Mesenchymal stem cell (in vitro differentiated cells and primary cell): Measurements from ENCODE around the gene NOL4L.

ENCODE experiments used
- DNase-seq: peaks from one replicate; pipeline ENCODE4 v3.0.0-alpha.2; 2013
- H2AFZ ChIP-seq: one replicate; pipeline ENCODE4 v1.6.1; 2013; ENCODE audit warnings: low read depth, mild to moderate bottlenecking, control low read depth, inconsistent platforms, low read length, moderate library complexity
- H2AK5ac ChIP-seq: 2 replicates; pipeline ENCODE4 v1.6.1; 2013; ENCODE audit warnings: low read length, moderate library complexity, mild to moderate bottlenecking, inconsistent platforms; ENCODE audit not compliant: severe bottlenecking
- H2BK120ac ChIP-seq: one replicate; pipeline ENCODE4 v1.6.1; 2013; ENCODE audit warnings: low read depth, mild to moderate bottlenecking, inconsistent platforms, low read length, moderate library complexity
- H2BK12ac ChIP-seq, 2 experiments: one replicate each; pipeline ENCODE4 v1.6.1; 2013; ENCODE audit warnings: inconsistent platforms in 2 of 2, low read length in 2 of 2, mild to moderate bottlenecking in 2 of 2, moderate library complexity in 2 of 2, control low read depth in 1 of 2
- H2BK15ac ChIP-seq: one replicate; pipeline ENCODE4 v1.6.1; 2013; ENCODE audit warnings: mild to moderate bottlenecking, low read depth, inconsistent platforms; ENCODE audit not compliant: poor library complexity, severe bottlenecking
- H2BK5ac ChIP-seq: 2 replicates; pipeline ENCODE4 v1.6.1; 2013; ENCODE audit warnings: low read depth, mild to moderate bottlenecking, low read length, control low read depth, inconsistent platforms; ENCODE audit not compliant: poor library complexity, severe bottlenecking
- H3K14ac ChIP-seq, 2 experiments: one replicate each; pipeline ENCODE4 v1.6.1; 2013; ENCODE audit warnings: inconsistent platforms in 2 of 2, low read length in 2 of 2, control low read depth in 1 of 2, mild to moderate bottlenecking in 1 of 2, moderate library complexity in 1 of 2
- H3K18ac ChIP-seq, 2 experiments: one replicate each; pipeline ENCODE4 v1.6.1; 2013; ENCODE audit warnings: inconsistent platforms in 2 of 2, low read length in 2 of 2, control low read depth in 1 of 2, low read depth in 1 of 2, mild to moderate bottlenecking in 1 of 2
- H3K23ac ChIP-seq, 2 experiments: one replicate each; pipeline ENCODE4 v1.6.1; 2013; ENCODE audit warnings: inconsistent platforms in 2 of 2, low read length in 2 of 2, mild to moderate bottlenecking in 2 of 2, moderate library complexity in 2 of 2, control low read depth in 1 of 2
- H3K27ac ChIP-seq: 2 replicates; pipeline ENCODE4 v1.5.1; 2013; ENCODE audit warnings: mild to moderate bottlenecking, moderate library complexity, low read length, control low read depth, inconsistent platforms; ENCODE audit not compliant: poor library complexity, severe bottlenecking
- H3K27me3 ChIP-seq, 2 experiments: 2 replicates each; pipeline versions ENCODE4 v1.6.1 to v1.7.0; 2013; ENCODE audit warnings: low read length in 2 of 2, mild to moderate bottlenecking in 2 of 2, moderate library complexity in 2 of 2, control low read depth in 1 of 2, inconsistent platforms in 1 of 2; ENCODE audit not compliant: control insufficient read depth in 1 of 2, insufficient read depth in 1 of 2
- H3K36me3 ChIP-seq, 2 experiments: 2 replicates each; pipeline versions ENCODE4 v1.6.1 to v1.7.0; 2013; ENCODE audit warnings: low read length in 2 of 2, control low read depth in 1 of 2, inconsistent platforms in 1 of 2, low read depth in 1 of 2, mild to moderate bottlenecking in 1 of 2; ENCODE audit not compliant: insufficient read depth in 2 of 2, control insufficient read depth in 1 of 2
- H3K4ac ChIP-seq, 2 experiments: one replicate each; pipeline ENCODE4 v1.6.1; 2013; ENCODE audit warnings: inconsistent platforms in 2 of 2, low read length in 2 of 2, mild to moderate bottlenecking in 2 of 2, moderate library complexity in 2 of 2, control low read depth in 1 of 2, low read depth in 1 of 2
- H3K4me1 ChIP-seq: 2 replicates; pipeline ENCODE4 v1.6.1; 2013; ENCODE audit warnings: low read depth, low read length, control low read depth; ENCODE audit not compliant: control insufficient read depth, insufficient read depth
- H3K4me2 ChIP-seq: 2 replicates; pipeline ENCODE4 v1.6.1; 2013; ENCODE audit warnings: low read length, mild to moderate bottlenecking, inconsistent platforms; ENCODE audit not compliant: poor library complexity, severe bottlenecking
- H3K4me3 ChIP-seq, 2 experiments: 2 replicates each; pipeline versions ENCODE4 v1.5.1 to v1.7.0; 2013; ENCODE audit warnings: low read length in 2 of 2, mild to moderate bottlenecking in 2 of 2, control low read depth in 1 of 2, low read depth in 1 of 2; ENCODE audit not compliant: insufficient read depth in 1 of 2
- H3K79me1 ChIP-seq: replicated peaks from 2 replicates; pipeline ENCODE4 v1.6.1; 2013; ENCODE audit warnings: mild to moderate bottlenecking, control low read depth, low read length, inconsistent platforms; ENCODE audit not compliant: poor library complexity, severe bottlenecking
- H3K9ac ChIP-seq: 2 replicates; pipeline ENCODE4 v1.7.0; 2013; ENCODE audit warnings: mild to moderate bottlenecking, low read length, moderate library complexity
- H3K9me3 ChIP-seq: 2 replicates; pipeline ENCODE4 v1.7.0; 2013; ENCODE audit warnings: mild to moderate bottlenecking, low read length; ENCODE audit not compliant: control insufficient read depth
- H4K8ac ChIP-seq: one replicate; pipeline ENCODE4 v1.6.1; 2013; ENCODE audit warnings: inconsistent platforms, mild to moderate bottlenecking, low read length, moderate library complexity
- H4K91ac ChIP-seq: one replicate; pipeline ENCODE4 v1.6.1; 2013; ENCODE audit warnings: mild to moderate bottlenecking, low read length, inconsistent platforms
- WGBS: methylation state at CpG from one replicate; pipeline ENCODE4 v1.1.7; 2013; ENCODE audit warnings: mixed read lengths; 5-methylcytosine and 5-hydroxymethylcytosine counted together

NOL4L gene

DNA sequence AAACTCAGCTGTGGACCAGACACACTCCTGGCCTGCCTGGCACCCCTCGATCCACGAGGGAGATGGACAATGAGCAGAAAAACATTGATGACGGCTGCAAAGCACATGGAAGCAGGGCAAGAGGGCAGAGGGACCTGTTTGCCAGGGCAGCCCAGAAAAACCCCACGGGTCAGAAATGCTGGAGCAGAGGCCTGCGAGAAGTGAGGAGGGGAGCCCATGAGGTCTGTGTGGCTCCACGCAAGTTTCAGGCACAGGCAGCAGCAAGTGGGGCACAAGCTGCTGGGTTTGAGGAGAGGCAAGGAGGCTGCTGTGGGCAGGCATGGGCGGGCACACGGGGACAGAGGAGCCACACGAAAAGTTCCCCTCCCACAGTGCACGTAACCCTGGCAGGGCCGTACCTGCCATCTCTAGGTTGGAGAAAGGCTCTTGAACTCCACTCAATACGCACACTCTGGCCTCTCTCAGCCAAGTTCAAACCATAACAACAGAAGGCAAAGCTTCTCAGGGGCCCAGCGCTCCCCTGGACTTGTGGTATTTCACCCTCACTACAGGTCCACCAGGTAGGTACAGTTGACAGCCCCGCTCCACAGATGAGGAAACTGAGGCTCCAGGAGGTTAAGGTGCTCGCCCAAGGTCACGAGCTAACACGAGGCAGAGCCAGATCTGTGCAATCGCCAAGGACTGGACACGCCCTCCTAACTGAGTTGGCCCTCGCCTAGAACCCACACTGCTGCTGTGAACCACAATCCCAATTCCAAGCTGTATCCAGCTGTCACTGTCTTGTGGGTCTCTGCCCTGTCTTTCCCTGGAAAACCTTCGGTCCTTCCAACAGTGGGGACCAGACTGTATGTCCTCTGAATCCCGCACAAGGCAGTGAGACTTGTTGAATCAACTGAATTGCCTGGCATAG lies 108.2 kb downstream of the NOL4L start:
- no peak overlapping the region for H2BK120ac ChIP-seq
- peaks cover 5 to 34% of the 10 kb centered on the region in 2 experiments for H3K36me3 ChIP-seq
- no peaks in the 10 kb centered on the region for H3K9me3 ChIP-seq
- H3K23ac ChIP-seq: no peak overlapping the region
- no peaks in the 10 kb centered on the region for H3K27me3 ChIP-seq
- no peak overlapping the region for H3K4me2 ChIP-seq
- H2BK5ac ChIP-seq: no peak overlapping the region
- no peak for DNase-seq
- H3K9ac ChIP-seq: peak overlapping the region; percentile 86
- no peak overlapping the region for H2AFZ ChIP-seq
- WGBS: 89% methylated on average over 22 of the region's 22 CpGs
- H3K14ac ChIP-seq: peak overlapping the region in 1 of 2 experiments; percentile 84
- H3K4ac ChIP-seq: peak overlapping the region in 1 of 2 experiments; percentile 75
- no peak overlapping the region for H3K4me3 ChIP-seq
- H3K27ac ChIP-seq: peak overlapping the region; percentile 97
- H3K18ac ChIP-seq: peak overlapping the region; percentile 20 to 91
- H4K8ac ChIP-seq: peak overlapping the region; percentile 13
- peaks cover 81% of the 10 kb centered on the region for H3K4me1 ChIP-seq
- H2BK12ac ChIP-seq: peak overlapping the region; percentile 26 to 44
- peak overlapping the region; percentile 57 for H2AK5ac ChIP-seq
- H3K79me1 ChIP-seq: no peaks in the 10 kb centered on the region
- H4K91ac ChIP-seq: no peak overlapping the region
- H2BK15ac ChIP-seq: no peak overlapping the region

DNA sequence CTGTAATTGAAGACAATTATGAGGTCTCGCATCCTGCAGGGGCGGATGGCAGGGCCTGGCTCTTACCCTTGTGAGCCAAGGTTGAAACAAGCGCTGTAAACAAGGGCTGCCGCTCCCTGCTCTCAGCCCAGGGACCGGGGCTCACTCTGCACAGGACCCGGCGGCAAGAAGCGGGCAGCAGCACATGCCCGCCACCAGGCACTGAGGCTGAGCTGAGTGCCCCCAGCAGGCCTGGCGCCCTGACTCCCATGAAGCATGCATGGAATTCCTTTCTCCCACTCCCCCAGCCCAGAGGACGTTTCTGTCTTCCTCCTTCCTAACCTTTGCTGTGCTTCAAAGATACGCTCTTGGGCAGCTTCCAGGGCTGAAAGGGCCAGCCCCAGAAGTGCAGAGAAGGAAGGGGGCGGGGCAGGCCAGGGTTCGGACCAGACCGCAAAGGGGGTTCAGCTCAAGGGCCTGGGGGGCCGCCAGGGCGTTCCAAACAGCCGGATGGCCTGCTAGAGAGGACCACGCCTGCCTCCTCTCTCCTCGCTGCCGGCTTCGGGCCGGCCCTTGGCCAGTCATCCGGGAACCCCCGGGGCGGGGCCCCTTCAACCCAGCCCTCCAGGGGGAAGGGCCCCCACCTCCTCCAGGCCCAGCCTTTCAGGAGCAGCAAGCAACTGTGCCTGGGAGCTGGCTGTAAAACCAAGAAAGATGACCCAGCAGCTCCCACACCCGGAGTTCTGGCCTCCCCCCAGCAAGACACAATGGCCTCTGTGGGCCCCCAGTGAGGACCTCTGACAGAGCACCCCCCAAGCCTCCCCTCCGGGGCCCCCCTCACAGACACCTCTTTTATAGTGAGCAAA lies 109.9 kb downstream of the NOL4L start:
- Histone ChIP-seq H2BK15ac (peak overlapping the region; percentile 69), H4K8ac (peak overlapping the region; percentile 80), H3K23ac (peak overlapping the region in 1 of 2 experiments; percentile 70), H3K4me1 (peaks cover 85% of the 10 kb centered on the region), H3K27me3 (no peaks in the 10 kb centered on the region), H3K18ac (peak overlapping the region; percentile 74 to 99), H3K14ac (peak overlapping the region in 1 of 2 experiments; percentile 57), H2AK5ac (peak overlapping the region; percentile 90), H2AFZ (no peak overlapping the region), H2BK120ac (peak overlapping the region; percentile 94), H3K4me3 (peak overlapping the region; percentile 40 to 80), H2BK5ac (peak overlapping the region; percentile 79), H3K36me3 (peaks cover 11 to 51% of the 10 kb centered on the region in 2 experiments), H3K4me2 (peak overlapping the region; percentile 74), H3K4ac (peak overlapping the region; percentile 82 to 96), H3K27ac (peak overlapping the region; percentile 97), H3K9me3 (no peaks in the 10 kb centered on the region), H4K91ac (peak overlapping the region; percentile 85), H2BK12ac (peak overlapping the region; percentile 88 to 95), H3K9ac (peak overlapping the region; percentile 86), H3K79me1 (no peaks in the 10 kb centered on the region)
- DNase-seq: peak; percentile 95
- WGBS: 2% methylated on average over 27 of the region's 28 CpGs

DNA sequence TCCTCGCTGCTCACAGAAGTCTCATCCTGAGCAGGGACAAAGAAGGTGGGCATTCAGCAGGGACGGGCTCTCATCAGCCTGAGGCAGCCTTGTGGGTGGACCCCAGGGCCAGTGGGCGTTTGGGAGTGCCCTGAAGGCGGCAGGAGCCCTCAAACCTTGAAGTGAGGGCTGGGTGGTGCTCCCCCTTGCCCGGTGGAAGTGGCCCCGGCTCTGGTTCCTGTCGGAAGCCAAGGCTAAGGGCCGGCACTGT lies 110.5 kb downstream of the NOL4L start:
- 10% methylated on average over 8 of the region's 8 CpGs for WGBS

More for the DNA sequence above, 110.5 kb downstream of the NOL4L start:
- H2BK120ac ChIP-seq: peak overlapping the region; percentile 90
- H3K4ac ChIP-seq: peak overlapping the region; percentile 82 to 96
- peak overlapping the region in 1 of 2 experiments; percentile 70 for H3K23ac ChIP-seq
- H3K4me2 ChIP-seq: peak overlapping the region; percentile 74
- H3K79me1 ChIP-seq: no peaks in the 10 kb centered on the region
- peaks cover 11 to 52% of the 10 kb centered on the region in 2 experiments for H3K36me3 ChIP-seq
- peak overlapping the region; percentile 90 for H2AK5ac ChIP-seq
- peak overlapping the region; percentile 74 to 99 for H3K18ac ChIP-seq
- peak overlapping the region; percentile 88 to 95 for H2BK12ac ChIP-seq
- no peak overlapping the region for H2BK15ac ChIP-seq
- peak overlapping the region; percentile 85 for H4K91ac ChIP-seq
- H2AFZ ChIP-seq: no peak overlapping the region
- H3K4me1 ChIP-seq: peaks cover 85% of the 10 kb centered on the region
- no peaks in the 10 kb centered on the region for H3K9me3 ChIP-seq
- peak overlapping the region; percentile 86 for H3K9ac ChIP-seq
- H3K4me3 ChIP-seq: peak overlapping the region; percentile 40 to 80
- H3K27ac ChIP-seq: peak overlapping the region; percentile 97
- H3K27me3 ChIP-seq: no peaks in the 10 kb centered on the region
- peak overlapping the region in 1 of 2 experiments; percentile 98 for H3K14ac ChIP-seq
- peak; percentile 22 for DNase-seq
- peak overlapping the region; percentile 80 for H4K8ac ChIP-seq
- H2BK5ac ChIP-seq: peak overlapping the region; percentile 78
